Stimulated activated CD4-positive, alpha-beta T cell treated with anti-CD3 and anti-CD28 coated beads, Interleukin-1b, Interleukin-23, amount 100 ng/mL, for 1 hour (primary cell): ENCODE results near the gene DDB1.

Source experiments
- DNase-seq, 2 donors: peaks; one replicate each; pipeline ENCODE4 v3.0.0-alpha.2; 2020; ENCODE audit warnings: low read depth in 2 of 2

DDB1 gene

GRCh38 chr11:61336171-61336935 lies 3.4 kb upstream of the DDB1 start:
- DNase-seq, result peak; percentile 66 to 68

DNA sequence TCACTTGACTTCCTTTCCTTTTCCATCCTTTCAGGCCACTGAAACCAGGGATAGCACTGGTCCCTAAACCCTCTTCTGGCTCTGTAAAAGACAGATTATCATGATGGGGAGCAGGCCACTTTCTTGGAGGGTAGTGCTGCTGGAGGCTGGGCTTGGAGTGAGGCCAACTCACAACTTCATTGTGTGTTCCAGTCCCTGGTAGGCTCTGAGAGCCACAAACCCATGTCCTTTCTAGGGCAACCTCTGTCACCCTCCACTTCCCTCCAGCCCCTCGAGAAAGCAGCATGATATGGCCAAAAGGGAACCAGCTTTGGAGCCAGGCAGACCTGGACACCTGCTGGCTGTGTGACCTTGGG lies 2.4 kb upstream of the DDB1 start:
- DNase-seq, result no peak

DNA sequence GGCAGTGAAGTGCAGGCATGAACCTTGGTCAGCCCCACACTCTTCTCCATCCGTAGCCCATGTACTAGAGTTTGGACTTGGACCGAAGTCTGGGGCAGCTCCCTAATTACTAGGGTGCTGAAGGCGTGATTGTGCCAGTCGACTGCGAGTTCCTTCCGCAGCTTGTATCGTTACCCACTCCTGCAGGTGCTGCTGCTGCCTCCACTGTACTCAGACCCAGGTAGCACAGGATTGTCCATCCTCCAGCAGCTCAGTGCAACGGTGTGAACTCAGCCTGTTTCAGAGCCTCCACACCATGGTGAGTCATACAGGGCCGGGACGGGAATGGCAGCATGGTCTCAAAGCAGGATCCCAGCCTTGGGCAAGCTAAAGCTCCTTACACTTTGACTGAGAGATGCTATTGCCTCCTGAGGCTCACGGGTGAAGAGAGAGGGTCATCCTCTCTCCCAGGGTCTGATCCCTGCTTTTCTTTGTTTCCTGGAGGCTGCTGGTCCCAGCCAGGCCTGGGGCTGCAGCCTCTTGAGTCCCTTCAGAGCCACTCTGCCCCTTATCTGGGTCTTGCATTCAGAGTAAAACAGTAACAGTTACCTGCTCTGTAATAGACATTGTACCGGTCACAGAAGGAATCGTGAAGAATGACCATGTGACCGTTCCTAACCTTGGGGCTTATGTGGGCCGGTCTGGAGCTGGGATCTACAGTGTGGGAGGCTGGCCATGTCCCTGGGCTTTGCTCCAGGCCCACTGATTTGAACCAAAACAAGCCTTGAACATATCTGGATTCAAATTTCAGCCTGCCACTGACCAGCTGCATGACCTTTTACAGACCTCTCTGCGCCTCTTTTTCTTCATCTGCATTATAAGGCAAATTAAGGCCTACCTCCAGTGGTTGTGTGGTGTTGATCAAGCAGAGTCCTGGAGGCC lies 1.8 kb upstream of the DDB1 start:
- DNase-seq, result no peak

DNA sequence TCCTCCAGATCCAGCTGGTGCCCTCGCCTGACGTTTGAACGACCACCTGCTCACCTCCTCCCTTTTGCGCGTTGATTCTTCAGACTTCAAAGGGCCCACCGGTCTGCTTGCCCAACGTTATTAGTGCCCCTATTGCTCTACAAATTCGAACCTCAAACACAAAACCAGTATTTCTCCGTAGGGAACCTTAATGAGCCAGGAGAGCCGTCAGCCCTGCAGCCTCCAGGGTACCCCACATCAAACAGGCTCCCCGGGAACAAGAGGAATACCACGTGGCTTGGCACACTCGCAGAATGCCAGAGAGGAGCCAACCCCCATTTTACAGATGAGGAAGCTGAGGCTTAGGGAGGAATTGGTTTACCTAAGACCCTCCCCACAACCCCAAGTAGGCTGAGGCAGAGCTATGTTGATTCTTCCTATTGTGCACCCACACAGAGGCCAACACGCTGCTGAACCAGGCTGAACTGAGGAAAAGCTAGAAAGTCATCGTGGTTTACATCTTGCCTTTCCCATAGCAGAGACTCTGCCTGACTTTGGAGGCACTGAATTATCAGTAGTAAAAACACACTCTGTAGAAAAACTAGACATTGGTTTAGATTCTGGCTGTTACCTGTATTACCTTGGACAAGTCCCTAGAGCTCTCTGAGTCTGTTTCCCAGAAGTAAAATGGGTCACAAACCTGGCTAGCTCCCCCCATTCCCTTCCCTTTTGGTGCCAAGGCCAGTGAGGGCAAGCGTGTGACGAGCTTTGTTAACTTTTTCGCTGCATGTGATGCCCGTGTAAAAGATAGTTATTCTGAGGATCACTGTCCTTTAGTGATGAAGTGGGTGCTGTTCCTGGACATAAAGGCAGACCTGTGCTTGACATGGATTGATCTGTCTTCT lies 887 bp upstream of the DDB1 start:
- DNase-seq, result peak in 1 of 2 donors; percentile 6

GRCh38 chr11:61332281-61332796 lies 566 bp downstream of the DDB1 start:
- no peak for DNase-seq

- DNase-seq, result no peak
These were observed 1.3 kb downstream of the DDB1 start for GRCh38 chr11:61331651-61332050.

DNA sequence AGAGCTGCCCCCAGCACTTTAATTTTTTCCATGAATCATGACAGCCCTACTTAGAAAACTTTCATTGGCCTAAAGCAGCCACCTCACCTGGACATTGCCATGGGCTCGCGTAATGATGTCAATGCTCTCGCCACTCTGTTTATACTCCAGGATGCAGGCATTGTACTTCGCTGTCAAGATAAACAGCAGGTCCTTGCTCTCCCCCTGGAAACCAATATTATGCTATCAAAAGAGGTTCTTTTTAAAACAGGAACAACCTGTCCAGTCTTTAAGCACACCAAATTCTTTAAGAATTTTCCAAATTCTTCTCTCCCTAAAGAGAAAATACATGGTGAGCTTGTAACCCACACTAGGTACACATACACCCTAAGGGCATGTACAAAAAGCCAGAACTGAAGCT lies 3.0 kb downstream of the DDB1 start:
- DNase-seq, result no peak

DNA sequence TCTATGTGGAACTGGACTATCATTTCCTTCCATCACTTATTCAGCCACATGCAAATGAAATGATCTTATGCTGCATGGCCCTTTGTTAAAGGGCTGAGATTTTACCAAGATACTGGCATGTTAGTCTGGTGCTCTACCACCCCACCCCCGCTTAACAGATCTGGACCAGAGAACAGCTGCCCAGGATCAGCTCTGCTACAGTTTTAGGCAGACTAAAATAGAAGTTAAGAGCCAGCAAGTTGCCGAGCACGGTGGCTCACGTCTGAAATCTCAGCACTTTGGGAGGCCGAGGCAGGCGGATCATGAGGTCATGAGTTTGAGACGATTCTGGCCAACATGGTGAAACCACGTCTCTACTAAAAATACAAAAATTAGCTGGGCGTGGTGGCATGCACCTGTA lies 4.6 kb downstream of the DDB1 start:
- no peak for DNase-seq

GRCh38 chr11:61327669-61328071 lies 5.2 kb downstream of the DDB1 start:
- no peak for DNase-seq

DNA sequence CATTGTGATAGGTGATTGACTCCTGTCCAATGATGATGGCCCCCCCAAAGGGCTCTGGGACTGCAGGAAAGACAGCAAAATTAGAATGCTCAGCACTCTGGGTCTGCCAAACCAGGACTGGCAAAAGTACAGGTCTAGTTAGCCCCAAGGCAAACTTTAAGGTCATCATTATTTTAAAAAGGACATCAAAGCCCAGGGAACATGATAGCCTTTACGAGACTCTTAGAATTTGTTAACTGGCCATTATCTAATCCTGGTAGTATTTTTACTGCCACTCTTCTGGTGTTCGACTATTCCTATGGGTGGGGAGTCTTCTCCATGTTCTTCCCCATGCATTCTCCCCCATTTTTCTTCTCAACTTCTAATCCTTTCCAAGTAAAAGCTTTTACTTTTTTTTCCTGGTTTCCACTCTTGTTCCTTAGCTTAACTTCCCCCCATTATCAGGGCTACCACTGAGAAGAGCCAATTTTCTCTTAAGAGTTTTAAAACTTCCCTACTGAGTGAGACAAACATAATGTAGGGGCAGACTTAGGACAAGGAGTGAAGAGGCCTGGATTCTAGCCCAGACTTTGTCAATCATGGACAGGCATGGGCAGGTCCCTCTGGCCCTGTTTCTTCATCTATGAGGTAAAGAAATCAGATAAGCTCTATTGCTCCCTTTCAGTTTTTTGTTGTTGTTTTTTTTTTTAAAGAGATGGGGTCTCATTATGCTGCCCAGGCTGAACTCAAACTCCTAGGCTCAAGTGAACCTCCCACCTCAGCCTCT lies 7.1 kb downstream of the DDB1 start:
- DNase-seq, result no peak

- DNase-seq, result no peak
These were observed 17.6 kb downstream of the DDB1 start for GRCh38 chr11:61315260-61315659.

- DNase-seq, result no peak
These were observed 22.2 kb downstream of the DDB1 start for GRCh38 chr11:61310749-61311148.

DNA sequence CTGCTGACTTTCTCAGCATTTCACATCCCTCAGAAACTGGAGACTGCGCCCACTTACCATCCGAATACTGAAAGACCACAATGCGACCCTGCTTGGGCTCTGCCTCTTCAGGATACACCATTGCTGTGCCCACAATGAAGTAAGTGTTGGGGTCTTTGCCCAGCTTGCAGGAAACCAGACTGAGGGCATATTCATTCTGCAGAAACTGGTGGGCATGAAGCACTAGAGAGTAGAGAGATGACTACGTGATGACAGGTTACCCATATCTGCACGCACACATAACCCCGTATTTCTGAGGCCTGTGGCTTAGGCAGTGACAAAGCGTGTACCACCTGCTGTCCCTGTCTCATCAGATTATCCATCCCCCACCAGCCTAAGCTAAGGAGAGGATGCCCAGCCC lies 23.2 kb downstream of the DDB1 start:
- DNase-seq, result no peak

DNA sequence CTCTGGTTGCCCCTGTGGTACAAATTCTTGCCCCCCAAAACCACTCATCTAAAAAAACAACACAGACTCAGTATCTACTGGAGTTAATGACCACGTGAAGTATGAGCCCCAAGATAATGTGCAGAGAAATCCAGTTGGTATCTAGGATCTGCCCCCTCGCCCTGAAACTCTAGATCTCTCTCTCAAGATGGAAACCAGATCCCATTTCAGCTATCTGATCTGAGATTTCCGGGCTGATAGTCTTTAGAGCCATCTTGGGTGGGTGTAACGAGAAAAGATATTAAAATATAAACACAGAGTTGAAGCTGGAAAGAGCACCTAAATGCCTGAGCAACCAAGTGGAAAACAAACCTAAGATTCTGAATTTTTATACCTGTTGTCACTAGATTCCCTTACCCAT lies 23.8 kb downstream of the DDB1 start:
- no peak for DNase-seq

DNA sequence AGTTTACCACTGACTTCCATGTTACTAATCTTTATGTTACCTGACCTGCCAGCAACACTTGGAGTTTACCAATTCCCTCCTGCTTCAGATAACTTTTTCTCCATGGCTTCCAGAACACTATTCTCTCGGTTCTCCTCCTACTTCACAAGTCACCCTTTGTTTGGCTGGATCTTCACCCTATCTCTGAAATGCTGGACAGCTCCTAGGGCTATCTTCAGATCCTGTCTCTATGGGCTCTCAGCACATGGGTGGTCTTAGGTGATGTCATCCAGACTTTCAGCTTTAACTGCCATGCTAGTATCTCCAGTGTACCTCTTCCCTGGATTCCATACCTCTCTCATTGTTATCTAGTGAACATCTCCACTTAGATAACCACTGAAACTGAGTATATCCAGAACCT lies 25.6 kb downstream of the DDB1 start:
- DNase-seq, result no peak

- DNase-seq, result no peak
These were observed 26.7 kb downstream of the DDB1 start for GRCh38 chr11:61306221-61306620.

- DNase-seq, result no peak
These were observed 27.5 kb downstream of the DDB1 start for GRCh38 chr11:61305417-61305816.

GRCh38 chr11:61303725-61304124 lies 29.2 kb downstream of the DDB1 start:
- no peak for DNase-seq

DNA sequence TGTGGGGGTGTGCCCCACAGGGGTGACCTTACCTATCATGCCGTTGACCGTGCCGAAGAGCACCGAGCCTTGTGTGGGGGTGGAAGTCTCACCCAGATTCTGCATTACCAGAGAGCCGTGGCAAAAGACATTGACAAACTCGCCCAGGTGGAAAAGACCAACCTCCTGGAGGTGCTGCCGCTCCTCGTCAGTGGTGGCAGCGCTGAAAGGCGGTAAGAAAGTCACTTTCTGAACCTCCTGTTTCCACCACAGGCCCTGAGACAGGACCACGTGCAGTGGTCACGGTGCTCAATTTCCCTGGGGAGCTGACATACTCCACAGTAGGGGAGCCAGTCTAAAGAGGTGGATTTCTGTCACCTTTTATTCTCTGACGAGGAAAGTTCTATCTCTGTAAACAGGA lies 30.4 kb downstream of the DDB1 start:
- DNase-seq, result no peak

DNA sequence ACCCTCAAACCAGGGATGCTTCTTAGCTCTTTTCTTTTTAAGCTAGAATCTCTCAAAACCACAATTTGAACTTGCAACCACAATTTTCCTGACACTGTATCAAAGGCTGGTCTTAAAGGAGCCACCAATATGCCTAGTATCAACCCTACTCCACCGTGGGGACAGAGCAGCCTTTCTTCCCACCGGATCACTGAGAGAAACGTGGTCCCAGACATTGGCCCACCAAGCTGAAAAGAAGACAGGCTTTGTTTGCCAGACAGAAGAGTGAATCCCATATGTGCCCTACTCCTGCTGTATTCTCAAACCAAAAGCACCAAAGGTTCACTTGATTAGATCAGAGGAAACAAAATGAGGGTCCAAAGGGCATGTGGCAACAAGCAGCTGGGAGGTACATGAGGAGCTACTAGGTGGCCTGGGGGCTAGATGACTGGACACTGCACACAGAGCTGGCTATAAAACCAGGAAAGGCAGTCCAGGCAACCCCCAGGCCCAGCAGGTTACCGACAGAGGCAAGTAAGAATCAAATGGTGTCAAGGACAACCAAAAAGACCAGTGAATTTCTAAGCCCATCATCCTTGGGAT lies 34.2 kb downstream of the DDB1 start:
- DNase-seq, result no peak

GRCh38 chr11:61297746-61298145 lies 35.2 kb downstream of the DDB1 start:
- no peak for DNase-seq
